ENCODE measurements around the gene ZG16B.

The ZG16B gene

DNA sequence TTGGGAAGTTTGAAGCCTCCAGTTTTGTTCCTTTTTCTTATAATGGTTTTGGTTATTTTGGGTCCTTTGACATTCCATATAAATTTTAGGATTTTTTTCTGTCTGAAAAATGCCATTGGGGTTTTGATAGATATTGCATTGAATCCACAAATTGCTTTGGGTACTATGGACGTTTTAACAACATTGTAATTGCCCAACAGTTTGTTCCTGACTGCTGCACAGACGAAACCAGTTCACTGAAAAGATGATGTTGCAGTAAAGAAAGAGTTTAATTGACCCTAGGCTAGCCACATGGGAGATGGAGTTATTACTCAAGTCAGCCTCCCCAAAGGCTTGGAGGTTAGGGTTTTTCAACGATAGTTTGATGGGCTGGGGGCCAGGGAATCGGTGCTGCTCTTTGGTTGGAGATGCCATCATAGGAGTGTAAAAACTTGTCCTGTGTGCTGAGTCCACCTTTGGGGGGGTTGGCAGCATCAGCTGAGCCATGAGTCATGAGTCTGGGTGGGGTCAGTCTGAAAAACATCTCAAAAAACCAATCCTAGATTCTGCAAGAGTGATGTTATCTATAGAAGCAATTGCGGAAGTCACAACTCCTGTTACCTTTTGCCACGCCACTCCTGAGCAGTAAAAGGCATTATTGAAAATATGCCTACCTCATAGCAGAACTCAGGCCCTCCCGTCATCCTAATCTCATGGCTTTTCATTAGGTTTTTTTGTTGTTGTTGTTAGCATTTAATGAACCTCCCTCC lies 34.5 kb upstream of the ZG16B start:
- H3K4me3 ChIP-seq (ENCODE audit: low read depth, low read length), result no peak overlapping the region
- TF ChIP-seq, protein P1, sequence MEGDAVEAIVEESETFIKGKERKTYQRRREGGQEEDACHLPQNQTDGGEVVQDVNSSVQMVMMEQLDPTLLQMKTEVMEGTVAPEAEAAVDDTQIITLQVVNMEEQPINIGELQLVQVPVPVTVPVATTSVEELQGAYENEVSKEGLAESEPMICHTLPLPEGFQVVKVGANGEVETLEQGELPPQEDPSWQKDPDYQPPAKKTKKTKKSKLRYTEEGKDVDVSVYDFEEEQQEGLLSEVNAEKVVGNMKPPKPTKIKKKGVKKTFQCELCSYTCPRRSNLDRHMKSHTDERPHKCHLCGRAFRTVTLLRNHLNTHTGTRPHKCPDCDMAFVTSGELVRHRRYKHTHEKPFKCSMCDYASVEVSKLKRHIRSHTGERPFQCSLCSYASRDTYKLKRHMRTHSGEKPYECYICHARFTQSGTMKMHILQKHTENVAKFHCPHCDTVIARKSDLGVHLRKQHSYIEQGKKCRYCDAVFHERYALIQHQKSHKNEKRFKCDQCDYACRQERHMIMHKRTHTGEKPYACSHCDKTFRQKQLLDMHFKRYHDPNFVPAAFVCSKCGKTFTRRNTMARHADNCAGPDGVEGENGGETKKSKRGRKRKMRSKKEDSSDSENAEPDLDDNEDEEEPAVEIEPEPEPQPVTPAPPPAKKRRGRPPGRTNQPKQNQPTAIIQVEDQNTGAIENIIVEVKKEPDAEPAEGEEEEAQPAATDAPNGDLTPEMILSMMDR (IDR thresholded peaks at IDR 0.05; ENCODE audit: low read depth, low read length), result no peak

DNA sequence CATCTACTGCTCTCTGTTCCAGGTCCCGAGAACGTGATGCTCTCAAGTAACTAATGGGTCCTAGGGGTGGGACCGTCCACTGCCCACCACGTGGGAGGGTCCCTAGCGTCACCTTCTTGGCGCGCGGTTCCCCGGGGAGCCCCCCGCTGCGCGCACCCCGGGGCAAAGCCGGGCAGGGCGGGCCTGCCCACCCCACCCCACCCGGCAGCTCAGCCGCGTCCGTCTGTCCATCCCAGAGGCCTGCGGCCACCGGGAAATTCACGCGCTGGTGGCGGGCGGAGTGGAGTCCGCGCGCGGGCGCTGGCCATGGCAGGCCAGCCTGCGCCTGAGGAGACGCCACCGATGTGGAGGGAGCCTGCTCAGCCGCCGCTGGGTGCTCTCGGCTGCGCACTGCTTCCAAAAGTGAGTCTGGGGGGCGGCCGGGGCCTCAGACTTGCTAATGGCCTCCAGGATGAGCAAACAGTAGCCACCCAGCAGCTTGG lies 31.3 kb upstream of the ZG16B start:
- TF ChIP-seq, protein P1 (IDR thresholded peaks at IDR 0.05; ENCODE audit: low read depth, low read length), result no peak
- no peak overlapping the region for H3K4me3 ChIP-seq (ENCODE audit: low read depth, low read length)

DNA sequence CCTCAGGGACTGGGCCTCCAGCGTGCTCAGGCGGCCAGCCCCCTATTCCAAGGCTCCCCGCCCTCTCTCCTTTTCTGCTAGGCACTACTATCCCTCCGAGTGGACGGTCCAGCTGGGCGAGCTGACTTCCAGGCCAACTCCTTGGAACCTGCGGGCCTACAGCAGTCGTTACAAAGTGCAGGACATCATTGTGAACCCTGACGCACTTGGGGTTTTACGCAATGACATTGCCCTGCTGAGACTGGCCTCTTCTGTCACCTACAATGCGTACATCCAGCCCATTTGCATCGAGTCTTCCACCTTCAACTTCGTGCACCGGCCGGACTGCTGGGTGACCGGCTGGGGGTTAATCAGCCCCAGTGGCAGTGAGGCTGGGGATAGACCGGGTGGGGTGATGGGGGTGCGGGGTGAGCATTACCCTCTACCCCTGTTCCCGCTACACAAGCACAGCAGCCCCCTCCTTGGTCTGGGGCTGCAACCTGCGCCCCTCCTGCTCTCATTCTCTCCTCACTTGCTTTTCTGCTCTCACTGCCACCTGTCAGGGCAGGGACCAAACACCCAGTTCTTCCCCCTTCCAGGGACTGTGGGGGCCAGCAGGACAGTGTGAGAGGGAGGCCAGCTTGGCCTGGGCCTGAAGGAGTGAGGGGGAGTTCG lies 30.8 kb upstream of the ZG16B start:
- TF ChIP-seq, protein P1 (IDR thresholded peaks at IDR 0.05; ENCODE audit: low read depth, low read length), result no peak

DNA sequence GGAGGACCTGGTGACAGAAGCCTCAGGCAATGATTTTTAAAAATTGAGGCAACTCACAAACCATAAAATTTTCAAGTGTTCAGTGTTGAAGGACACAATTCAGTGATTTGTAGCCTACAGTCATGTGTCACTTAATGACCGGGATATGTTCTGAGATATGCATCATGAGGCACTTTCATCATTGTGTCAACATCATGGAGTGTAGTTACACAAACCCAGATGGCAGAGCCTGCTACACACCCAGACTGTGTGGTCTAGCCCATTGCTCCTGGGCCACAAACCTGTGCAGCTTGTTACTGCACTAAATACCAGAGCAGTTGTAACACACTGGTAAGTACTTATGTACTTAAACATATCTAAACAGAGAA lies 30.3 kb upstream of the ZG16B start:
- no peak overlapping the region for H3K4me3 ChIP-seq (ENCODE audit: low read depth, low read length)
- TF ChIP-seq, protein P1 (IDR thresholded peaks at IDR 0.05; ENCODE audit: low read depth, low read length), result no peak

More for the DNA sequence above, 30.8 kb upstream of the ZG16B start:
- no peak overlapping the region for H3K4me3 ChIP-seq (ENCODE audit: low read depth, low read length)

DNA sequence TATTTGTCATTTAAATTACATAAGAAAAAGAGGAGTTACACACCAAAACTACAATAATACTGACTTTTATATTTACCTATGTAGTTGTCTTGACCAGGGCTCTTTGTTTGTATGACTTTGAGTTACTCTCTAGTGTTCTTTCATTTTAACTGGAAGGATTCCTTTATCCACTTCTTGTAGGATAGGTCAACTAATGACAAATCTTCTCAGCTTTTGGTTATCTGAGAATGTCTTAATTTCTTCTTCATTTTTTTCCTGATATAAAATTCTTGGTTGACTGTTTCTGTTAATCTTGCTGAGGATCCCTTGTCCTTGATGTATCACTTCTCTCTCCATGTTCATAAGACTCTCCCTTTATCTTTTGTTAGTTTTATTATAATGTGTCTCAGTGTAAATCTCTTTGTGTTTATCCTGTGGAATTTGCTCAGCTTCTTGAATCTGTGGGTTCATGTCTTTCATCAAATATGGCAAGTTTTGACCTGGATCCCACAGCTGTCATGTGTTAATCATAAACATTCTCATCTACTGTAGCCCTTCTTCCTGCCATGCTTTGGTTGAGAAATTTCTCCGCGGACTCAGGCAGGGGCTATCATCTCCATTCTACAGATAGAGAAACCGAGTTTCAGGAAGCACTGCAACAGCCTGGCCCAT lies 26.4 kb upstream of the ZG16B start:
- TF ChIP-seq, protein P1 (IDR thresholded peaks at IDR 0.05; ENCODE audit: low read depth, low read length), result no peak
- no peak overlapping the region for H3K4me3 ChIP-seq (ENCODE audit: low read depth, low read length)

DNA sequence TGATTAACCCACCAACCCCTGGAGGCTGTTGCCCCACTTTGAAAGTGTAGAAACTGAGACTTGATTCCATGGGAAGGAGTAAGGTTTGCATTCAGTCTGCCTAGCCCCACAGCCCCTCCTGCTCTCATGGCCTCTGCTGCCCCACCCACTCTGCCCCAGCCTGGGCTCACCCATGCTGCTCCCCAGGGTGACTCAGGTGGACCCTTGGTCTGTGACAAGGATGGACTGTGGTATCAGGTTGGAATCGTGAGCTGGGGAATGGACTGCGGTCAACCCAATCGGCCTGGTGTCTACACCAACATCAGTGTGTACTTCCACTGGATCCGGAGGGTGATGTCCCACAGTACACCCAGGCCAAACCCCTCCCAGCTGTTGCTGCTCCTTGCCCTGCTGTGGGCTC lies 25.4 kb upstream of the ZG16B start:
- H3K4me3 ChIP-seq (ENCODE audit: low read depth, low read length), result no peak overlapping the region
- TF ChIP-seq, protein P1 (IDR thresholded peaks at IDR 0.05; ENCODE audit: low read depth, low read length), result no peak

DNA sequence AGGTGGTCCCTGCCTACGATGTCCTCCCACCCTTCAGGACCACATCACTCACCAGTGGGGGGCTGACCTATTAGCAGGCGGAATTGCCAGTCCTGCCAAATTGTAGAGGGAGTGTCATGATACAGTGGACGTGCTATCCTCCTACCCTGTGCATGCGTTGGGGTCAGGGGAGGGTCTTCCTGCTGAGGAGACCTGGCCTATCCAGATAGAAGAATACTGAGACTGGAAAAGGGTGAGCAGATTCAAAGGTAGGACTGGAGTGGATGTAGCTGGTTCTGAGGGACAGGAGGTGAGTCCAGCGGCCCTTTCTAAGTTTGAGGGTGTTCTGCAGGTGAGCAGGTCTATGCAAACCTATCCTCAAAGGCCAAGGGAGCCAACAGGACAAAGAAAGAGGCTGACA lies 23.8 kb upstream of the ZG16B start:
- H3K4me3 ChIP-seq (ENCODE audit: low read depth, low read length), result no peak overlapping the region

More for the DNA sequence above, 23.8 kb upstream of the ZG16B start:
- TF ChIP-seq, protein P1 (IDR thresholded peaks at IDR 0.05; ENCODE audit: low read depth, low read length), result no peak

All from WI38 (cell line).